ENCODE results near the gene SLC36A4.

DNA sequence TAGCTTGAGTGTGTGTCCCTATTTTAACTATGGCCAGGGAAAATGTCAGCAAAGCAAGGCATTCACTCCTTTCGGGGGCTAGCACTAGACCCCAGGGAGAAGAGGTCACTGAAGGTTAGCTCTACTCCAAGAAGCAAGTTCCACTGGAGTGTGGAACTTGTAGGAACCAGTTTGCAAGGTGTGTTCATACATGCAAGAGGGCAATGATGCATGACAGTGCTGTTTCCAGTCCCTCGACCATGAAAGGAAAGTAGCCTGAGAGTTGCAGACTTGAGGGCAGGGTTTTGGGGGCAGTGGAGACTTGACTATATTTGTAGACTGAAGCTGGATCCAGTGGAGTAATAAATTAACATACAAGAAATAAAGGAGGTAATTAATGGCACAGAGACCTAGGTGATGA, 21.6 kb upstream of the SLC36A4 start:
- TF ChIP-seq, protein P1, sequence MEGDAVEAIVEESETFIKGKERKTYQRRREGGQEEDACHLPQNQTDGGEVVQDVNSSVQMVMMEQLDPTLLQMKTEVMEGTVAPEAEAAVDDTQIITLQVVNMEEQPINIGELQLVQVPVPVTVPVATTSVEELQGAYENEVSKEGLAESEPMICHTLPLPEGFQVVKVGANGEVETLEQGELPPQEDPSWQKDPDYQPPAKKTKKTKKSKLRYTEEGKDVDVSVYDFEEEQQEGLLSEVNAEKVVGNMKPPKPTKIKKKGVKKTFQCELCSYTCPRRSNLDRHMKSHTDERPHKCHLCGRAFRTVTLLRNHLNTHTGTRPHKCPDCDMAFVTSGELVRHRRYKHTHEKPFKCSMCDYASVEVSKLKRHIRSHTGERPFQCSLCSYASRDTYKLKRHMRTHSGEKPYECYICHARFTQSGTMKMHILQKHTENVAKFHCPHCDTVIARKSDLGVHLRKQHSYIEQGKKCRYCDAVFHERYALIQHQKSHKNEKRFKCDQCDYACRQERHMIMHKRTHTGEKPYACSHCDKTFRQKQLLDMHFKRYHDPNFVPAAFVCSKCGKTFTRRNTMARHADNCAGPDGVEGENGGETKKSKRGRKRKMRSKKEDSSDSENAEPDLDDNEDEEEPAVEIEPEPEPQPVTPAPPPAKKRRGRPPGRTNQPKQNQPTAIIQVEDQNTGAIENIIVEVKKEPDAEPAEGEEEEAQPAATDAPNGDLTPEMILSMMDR (IDR thresholded peaks at IDR 0.05; ENCODE audit: low read depth, low read length, poor library complexity, severe bottlenecking): no peak
- TF ChIP-seq EZH2phosphoT487 (IDR thresholded peaks at IDR 0.05; ENCODE audit: borderline replicate concordance, low read length): no peak
